Activated naive CD8-positive, alpha-beta T cell treated with anti-CD3 and anti-CD28 coated beads, Interleukin-2, amount 50 U/mL, for 24 hours (primary cell): Measurements from ENCODE around the gene CCDC13.

Experiments
- ATAC-seq: fragments of 150-1000 bp; cut with Tn5 transposase; one replicate; pipeline ENCODE4 v1.10.0; 2021
- DNase-seq: peaks from one replicate; pipeline ENCODE4 v3.0.0; 2021
- H3K27ac Mint-ChIP-seq: one replicate; pipeline ENCODE4 v1.8.0; 2021; ENCODE audit warnings: mild to moderate bottlenecking, mixed read lengths
- H3K27me3 Mint-ChIP-seq: one replicate; pipeline ENCODE4 v1.8.0; 2021; ENCODE audit warnings: mixed read lengths
- H3K36me3 Mint-ChIP-seq: one replicate; pipeline ENCODE4 v1.8.0; 2021; ENCODE audit warnings: low read depth, mixed read lengths
- H3K4me1 Mint-ChIP-seq: one replicate; pipeline ENCODE4 v1.8.0; 2021; ENCODE audit warnings: mixed read lengths
- H3K4me3 Mint-ChIP-seq: one replicate; pipeline ENCODE4 v1.8.0; 2021; ENCODE audit warnings: mild to moderate bottlenecking, moderate library complexity, mixed read lengths
- H3K9me3 Mint-ChIP-seq: one replicate; pipeline ENCODE4 v1.8.0; 2021; ENCODE audit warnings: mixed read lengths

CCDC13 gene

DNA sequence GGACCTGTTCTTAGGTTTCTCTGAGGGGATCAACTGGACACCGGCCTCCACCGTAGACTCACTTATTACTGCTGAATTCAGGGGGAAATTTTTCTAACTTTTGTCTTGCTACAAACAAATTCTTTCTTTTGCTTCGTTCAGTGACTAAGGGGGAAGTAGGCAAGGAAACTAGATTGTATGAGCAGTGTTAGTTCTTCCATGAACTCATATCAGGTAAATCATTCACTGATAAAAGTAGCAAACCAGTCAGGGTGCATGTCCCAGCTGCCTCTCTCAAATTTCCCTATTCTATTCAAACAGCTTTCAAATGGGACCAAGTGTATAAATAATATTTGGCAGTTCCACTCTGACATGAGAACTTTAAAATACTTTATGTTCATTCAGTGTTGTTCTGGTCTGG is 7.3 kb upstream of the CCDC13 start:
- no peak overlapping the region for H3K27ac Mint-ChIP-seq
- H3K36me3 Mint-ChIP-seq = peaks cover 9% of the 10 kb centered on the region

GRCh38 chr3:42778644-42779043 is 5.6 kb upstream of the CCDC13 start:
- DNase-seq = no peak
- no peaks in the 10 kb centered on the region for H3K27me3 Mint-ChIP-seq
- no peak for ATAC-seq
- no peak overlapping the region for H3K4me3 Mint-ChIP-seq
- no peaks in the 10 kb centered on the region for H3K9me3 Mint-ChIP-seq
- H3K36me3 Mint-ChIP-seq = peaks cover 8% of the 10 kb centered on the region
- H3K4me1 Mint-ChIP-seq = peaks cover 5% of the 10 kb centered on the region
- H3K27ac Mint-ChIP-seq = no peak overlapping the region

More for the DNA sequence above, 7.3 kb upstream of the CCDC13 start:
- Mint-ChIP-seq H3K4me3 (no peak overlapping the region), H3K4me1 (peaks cover 3% of the 10 kb centered on the region), H3K9me3 (no peaks in the 10 kb centered on the region), H3K27me3 (no peaks in the 10 kb centered on the region)
- ATAC-seq (no peak), DNase-seq (no peak)

DNA sequence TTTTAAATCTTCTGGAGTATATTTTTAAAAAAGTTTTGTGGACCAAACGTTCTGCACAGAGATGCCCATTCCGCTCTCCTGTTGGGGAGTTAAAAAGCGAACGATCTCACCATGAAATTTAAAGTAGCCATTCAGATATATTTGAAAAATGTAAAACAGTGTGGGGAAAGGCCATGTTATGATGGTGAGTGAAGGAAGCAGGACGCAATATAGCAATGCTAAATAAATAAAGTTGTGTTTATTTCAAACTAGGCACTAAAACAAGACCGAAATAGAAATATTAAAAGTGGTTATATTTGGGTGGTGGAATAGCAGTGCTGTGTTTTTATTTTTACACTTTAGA is 327 bp upstream of the CCDC13 start:
- peak overlapping the region; percentile 83 for H3K4me3 Mint-ChIP-seq
- H3K36me3 Mint-ChIP-seq = peaks cover 2% of the 10 kb centered on the region
- ATAC-seq = no peak

DNA sequence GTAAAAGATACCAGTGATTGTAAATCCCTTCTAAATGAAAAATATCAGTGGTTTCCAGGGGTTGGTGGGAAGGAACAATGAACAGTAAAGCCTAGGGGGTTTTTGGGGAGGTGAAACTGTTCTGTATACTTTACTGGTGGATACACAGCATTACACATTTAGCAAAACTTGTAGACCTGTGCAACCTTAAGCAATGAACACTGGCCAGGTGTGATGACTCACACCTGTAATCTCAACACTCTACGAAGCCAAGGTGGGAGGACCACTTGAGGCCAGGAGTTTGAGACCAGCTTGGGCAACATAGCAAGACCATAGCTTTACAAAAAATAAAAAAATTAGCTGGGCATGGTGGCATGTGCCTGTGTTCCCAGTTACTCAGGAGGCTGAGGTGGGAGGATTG is 1.8 kb downstream of the CCDC13 start:
- H3K9me3 Mint-ChIP-seq = peaks cover 6% of the 10 kb centered on the region
- ATAC-seq (no peak), DNase-seq (no peak)
- H3K27me3 Mint-ChIP-seq = no peaks in the 10 kb centered on the region
- no peak overlapping the region for H3K27ac Mint-ChIP-seq
- no peak overlapping the region for H3K4me3 Mint-ChIP-seq
- peaks cover 12% of the 10 kb centered on the region for H3K4me1 Mint-ChIP-seq
- peaks cover 2% of the 10 kb centered on the region for H3K36me3 Mint-ChIP-seq

More for the DNA sequence above, 327 bp upstream of the CCDC13 start:
- Mint-ChIP-seq H3K4me1 (peaks cover 12% of the 10 kb centered on the region), H3K27ac (peak overlapping the region; percentile 83), H3K9me3 (peaks cover 6% of the 10 kb centered on the region), H3K27me3 (no peaks in the 10 kb centered on the region)
- DNase-seq = no peak

DNA sequence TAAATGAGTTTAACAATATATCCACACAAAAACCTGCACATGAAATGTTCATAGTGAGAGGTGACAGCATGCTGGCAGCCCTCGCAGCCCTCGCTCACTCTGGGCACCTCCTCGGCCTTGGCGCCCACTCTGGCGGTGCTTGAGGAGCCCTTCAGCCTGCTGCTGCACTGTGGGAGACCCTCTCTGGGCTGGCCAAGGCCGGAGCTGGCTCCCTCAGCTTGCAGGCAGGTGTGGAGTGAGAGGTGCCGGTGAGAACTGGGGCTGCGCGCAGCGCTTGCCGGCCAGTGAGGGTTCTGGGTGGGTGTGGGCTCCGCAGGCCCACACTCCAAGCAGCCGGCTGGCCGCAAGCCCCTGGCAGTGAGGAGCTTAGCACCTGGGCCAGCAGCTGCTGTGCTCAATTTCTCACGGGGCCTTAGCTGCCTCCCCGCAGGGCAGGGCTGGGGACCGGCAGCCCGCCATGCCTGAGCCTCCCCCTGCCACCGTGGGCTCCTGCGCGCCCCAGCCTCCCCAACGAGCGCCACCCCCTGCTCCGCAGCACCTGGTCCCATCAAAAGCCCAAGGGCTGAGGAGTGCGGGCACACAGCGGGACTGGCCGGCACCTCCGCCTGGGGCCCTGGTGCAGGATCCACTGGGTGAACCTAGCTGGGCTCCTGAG is 3.4 kb downstream of the CCDC13 start:
- Mint-ChIP-seq H3K27ac (no peak overlapping the region), H3K36me3 (peaks cover 2% of the 10 kb centered on the region), H3K4me3 (no peak overlapping the region), H3K27me3 (no peaks in the 10 kb centered on the region), H3K9me3 (peaks cover 6% of the 10 kb centered on the region), H3K4me1 (peaks cover 12% of the 10 kb centered on the region)
- ATAC-seq = no peak
- DNase-seq = no peak

GRCh38 chr3:42764561-42765295 is 8.3 kb downstream of the CCDC13 start:
- no peak overlapping the region for H3K27ac Mint-ChIP-seq
- DNase-seq = no peak
- no peaks in the 10 kb centered on the region for H3K9me3 Mint-ChIP-seq

DNA sequence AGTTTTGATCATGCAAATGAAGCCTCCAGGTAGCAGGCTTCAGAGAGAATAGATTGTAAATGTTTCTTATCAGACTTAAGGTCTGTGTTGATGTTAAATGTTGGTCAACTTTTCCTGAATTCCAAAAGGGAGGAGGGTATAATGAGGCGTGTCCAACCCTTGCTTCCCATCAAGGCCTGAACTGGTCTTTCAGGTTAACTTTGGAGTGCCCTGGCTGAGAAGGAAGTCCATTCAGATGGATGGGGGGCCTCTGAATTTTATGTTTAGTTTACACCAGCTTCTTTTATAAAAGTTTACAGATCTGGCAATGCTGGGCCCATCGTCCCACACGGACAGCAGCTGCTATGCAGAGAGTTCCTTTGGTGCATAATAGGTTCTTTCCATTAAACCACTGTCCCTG is 8.9 kb downstream of the CCDC13 start:
- H3K36me3 Mint-ChIP-seq = no peaks in the 10 kb centered on the region
- no peaks in the 10 kb centered on the region for H3K27me3 Mint-ChIP-seq
- no peak overlapping the region for H3K4me3 Mint-ChIP-seq
- ATAC-seq (no peak), DNase-seq (no peak)
- no peak overlapping the region for H3K27ac Mint-ChIP-seq
- no peaks in the 10 kb centered on the region for H3K4me1 Mint-ChIP-seq
- H3K9me3 Mint-ChIP-seq = no peaks in the 10 kb centered on the region

More at GRCh38 chr3:42764561-42765295, 8.3 kb downstream of the CCDC13 start:
- Mint-ChIP-seq H3K27me3 (no peaks in the 10 kb centered on the region), H3K36me3 (no peaks in the 10 kb centered on the region), H3K4me3 (no peak overlapping the region), H3K4me1 (no peaks in the 10 kb centered on the region)
- ATAC-seq = no peak

- no peak overlapping the region for H3K27ac Mint-ChIP-seq
- no peak for ATAC-seq
Observed at GRCh38 chr3:42763021-42763420, 10.0 kb downstream of the CCDC13 start.

GRCh38 chr3:42762046-42762724 is 10.9 kb downstream of the CCDC13 start:
- DNase-seq = no peak
- Mint-ChIP-seq H3K4me3 (no peak overlapping the region), H3K9me3 (no peaks in the 10 kb centered on the region), H3K27ac (no peak overlapping the region), H3K27me3 (no peaks in the 10 kb centered on the region), H3K36me3 (no peaks in the 10 kb centered on the region), H3K4me1 (no peaks in the 10 kb centered on the region)
- ATAC-seq = no peak

More at GRCh38 chr3:42763021-42763420, 10.0 kb downstream of the CCDC13 start:
- Mint-ChIP-seq H3K4me1 (no peaks in the 10 kb centered on the region), H3K27me3 (no peaks in the 10 kb centered on the region), H3K9me3 (no peaks in the 10 kb centered on the region), H3K4me3 (no peak overlapping the region), H3K36me3 (no peaks in the 10 kb centered on the region)
- no peak for DNase-seq

DNA sequence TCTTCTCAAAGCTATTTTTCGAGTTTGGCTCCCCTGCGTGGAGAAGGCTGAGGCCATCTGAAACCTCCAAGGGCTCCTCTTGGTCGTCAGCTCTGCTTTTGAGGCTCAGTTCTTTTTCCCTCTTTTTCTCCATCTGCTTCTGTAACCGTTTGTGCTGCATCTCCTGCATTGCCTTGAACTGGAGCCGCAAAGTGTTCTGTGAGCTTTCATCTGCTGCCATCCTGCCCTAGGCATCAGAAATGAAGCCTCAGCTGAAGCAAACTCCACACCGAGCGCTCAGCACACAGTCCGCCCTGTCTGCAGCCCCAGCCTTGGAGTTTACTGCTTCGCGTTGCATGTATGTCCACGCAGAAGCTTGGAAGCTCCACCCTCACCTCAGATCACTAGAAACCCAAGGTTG is 14.9 kb downstream of the CCDC13 start:
- Mint-ChIP-seq H3K4me3 (no peak overlapping the region), H3K27ac (no peak overlapping the region), H3K4me1 (no peaks in the 10 kb centered on the region), H3K9me3 (no peaks in the 10 kb centered on the region), H3K27me3 (no peaks in the 10 kb centered on the region), H3K36me3 (no peaks in the 10 kb centered on the region)
- ATAC-seq = no peak
- no peak for DNase-seq

GRCh38 chr3:42756681-42757213 is 16.3 kb downstream of the CCDC13 start:
- Mint-ChIP-seq H3K4me3 (no peak overlapping the region), H3K4me1 (no peaks in the 10 kb centered on the region), H3K9me3 (no peaks in the 10 kb centered on the region), H3K36me3 (no peaks in the 10 kb centered on the region), H3K27ac (no peak overlapping the region), H3K27me3 (no peaks in the 10 kb centered on the region)
- ATAC-seq (no peak), DNase-seq (no peak)

DNA sequence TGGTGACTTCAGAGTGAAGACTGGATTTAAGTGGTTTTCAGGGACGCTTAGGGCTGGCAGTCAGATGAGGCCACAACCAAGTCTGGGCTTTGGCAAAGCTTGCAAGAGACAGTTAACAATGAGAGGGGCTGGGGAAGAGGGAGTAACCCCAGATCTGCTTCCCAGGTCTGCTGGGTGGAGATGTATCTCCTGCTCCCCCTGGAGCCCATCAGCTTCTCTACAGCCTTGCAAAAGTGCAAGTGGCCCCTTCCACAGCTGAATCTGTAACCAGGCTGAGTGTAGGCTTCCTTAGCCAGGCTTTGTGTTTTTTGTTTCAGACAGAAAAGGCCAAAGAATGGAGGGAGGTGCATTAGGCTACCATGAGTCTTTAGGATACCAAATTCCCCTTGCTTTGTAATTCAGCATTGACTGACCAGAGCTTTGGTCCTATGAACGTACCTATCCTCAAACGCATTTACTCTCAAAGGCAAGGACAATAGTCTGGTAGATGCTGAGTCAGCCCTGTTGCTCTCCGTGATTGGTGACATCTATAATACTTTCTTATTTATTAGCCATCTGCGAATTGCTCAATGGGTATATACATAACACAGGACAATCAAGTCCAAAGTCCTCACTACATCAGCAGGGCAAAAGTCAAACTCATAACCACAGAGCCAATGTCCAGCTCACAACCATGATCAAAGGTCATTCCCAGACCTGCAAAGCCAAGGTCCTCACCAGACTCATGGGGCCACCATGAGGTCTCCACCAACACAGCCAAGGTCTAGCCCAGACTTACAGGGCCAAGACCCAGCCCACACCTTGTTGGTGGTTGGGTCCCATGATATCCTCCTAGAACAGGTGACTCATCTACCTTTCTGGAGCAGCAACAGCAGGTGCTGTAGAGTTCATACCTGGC is 17.1 kb downstream of the CCDC13 start:
- no peak overlapping the region for H3K27ac Mint-ChIP-seq
- no peak for DNase-seq
- H3K4me1 Mint-ChIP-seq = no peaks in the 10 kb centered on the region
- no peaks in the 10 kb centered on the region for H3K36me3 Mint-ChIP-seq
- ATAC-seq = peak; percentile 61
- no peaks in the 10 kb centered on the region for H3K27me3 Mint-ChIP-seq
- H3K4me3 Mint-ChIP-seq = no peak overlapping the region
- no peaks in the 10 kb centered on the region for H3K9me3 Mint-ChIP-seq

DNA sequence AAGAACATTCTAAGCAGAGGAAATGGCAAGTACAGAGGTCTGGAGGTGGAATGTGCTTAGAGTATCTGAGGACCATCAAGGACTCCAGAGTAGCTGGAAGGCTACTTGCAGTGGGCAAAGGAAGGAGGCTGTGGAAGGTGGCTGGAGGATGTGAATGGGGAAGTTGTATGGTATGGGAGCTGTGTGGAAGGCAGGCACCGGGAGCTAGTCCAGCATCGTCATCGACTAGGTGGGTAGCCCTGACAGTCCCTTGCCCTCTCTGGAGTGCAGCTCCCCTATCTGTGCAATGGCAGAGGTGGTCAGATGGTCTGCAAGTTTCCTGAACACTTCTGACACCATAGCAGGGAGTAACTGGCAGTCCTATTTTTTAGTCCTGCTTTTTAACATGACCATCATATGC is 19.3 kb downstream of the CCDC13 start:
- no peak for DNase-seq
- ATAC-seq = no peak
- H3K36me3 Mint-ChIP-seq = no peaks in the 10 kb centered on the region
- no peaks in the 10 kb centered on the region for H3K4me1 Mint-ChIP-seq
- H3K4me3 Mint-ChIP-seq = no peak overlapping the region
- no peaks in the 10 kb centered on the region for H3K9me3 Mint-ChIP-seq
- no peak overlapping the region for H3K27ac Mint-ChIP-seq
- H3K27me3 Mint-ChIP-seq = no peaks in the 10 kb centered on the region

DNA sequence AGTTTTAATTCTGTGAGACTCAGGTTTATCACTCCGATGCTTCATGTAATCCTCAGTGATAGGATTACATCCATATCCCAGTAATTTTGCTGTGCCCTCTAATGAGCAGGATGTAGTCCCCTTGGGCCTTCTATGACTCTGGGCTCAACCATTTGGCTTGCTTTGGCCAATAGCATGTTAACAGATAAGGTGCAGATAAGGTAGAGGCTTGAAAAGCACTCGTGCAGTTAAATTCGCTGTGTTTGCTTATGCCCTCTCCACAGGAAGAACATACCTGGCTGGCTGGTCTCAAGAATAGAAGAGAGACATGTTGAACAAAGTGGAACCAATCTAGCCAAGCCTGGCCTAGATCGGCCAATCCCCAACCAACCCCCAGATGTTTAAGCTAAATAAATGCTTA is 20.1 kb downstream of the CCDC13 start:
- no peak overlapping the region for H3K4me3 Mint-ChIP-seq

More for the DNA sequence above, 20.1 kb downstream of the CCDC13 start:
- H3K27me3 Mint-ChIP-seq = no peaks in the 10 kb centered on the region
- H3K27ac Mint-ChIP-seq = no peak overlapping the region
- no peak for DNase-seq
- no peak for ATAC-seq
- no peaks in the 10 kb centered on the region for H3K9me3 Mint-ChIP-seq
- no peaks in the 10 kb centered on the region for H3K36me3 Mint-ChIP-seq
- peaks cover 5% of the 10 kb centered on the region for H3K4me1 Mint-ChIP-seq
